SK-N-SH (cell line): Measurements from ENCODE around the gene CHRNG. TPM values are rescaled to one million over a fixed set of nuclear protein-coding genes. Genes with fewer than 3 reads are reported as not detected.

Experiments
- CTCF ChIA-PET: fragments of 300-600, 350-600 bp; formaldehyde crosslinking; extraction: SDS; loops from one replicate; lab custom pipeline; 2021; lab: Yijun Ruan, JAX
- POLR2A ChIA-PET: fragments of 350-600 bp; sonication (Branson Sonifier 250); formaldehyde crosslinking; extraction: SDS; loops from one replicate; lab custom pipeline; 2020; ENCODE audit warnings: antibody characterized with exemption, inconsistent platforms; lab: Yijun Ruan, JAX
- DNase-seq: peaks from one replicate; pipeline ENCODE4 v3.0.0; 2012
- H2AFZ ChIP-seq: fragments of 200-600 bp; sonication (generic); 2 replicates; pipeline ENCODE4 v1.8.1; 2016; ENCODE audit warnings: antibody characterized with exemption, mild to moderate bottlenecking, low read depth
- H3F3A ChIP-seq: fragments of 200-600 bp; sonication (generic); replicated peaks from 2 replicates; pipeline ENCODE3; 2016; ENCODE audit warnings: antibody characterized with exemption, mild to moderate bottlenecking; ENCODE audit not compliant: insufficient read depth
- H3K27ac ChIP-seq, 2 experiments: fragments of 200-500 bp in 1 of 2; fragments of 200-600 bp in 1 of 2; sonication (Bioruptor generic) in 1 of 2; sonication (generic), shearing (Covaris generic) in 1 of 2; 2 replicates each; pipeline versions ENCODE4 v1.5.1 to v1.6.1; 2014 to 2016; ENCODE audit warnings: low read depth in 2 of 2, inconsistent platforms in 1 of 2, low read length in 1 of 2, mild to moderate bottlenecking in 1 of 2, mixed read lengths in 1 of 2
- H3K27me3 ChIP-seq: fragments of 200-600 bp; sonication (generic), shearing (Covaris generic); 2 replicates; pipeline ENCODE4 v1.6.1; 2016; ENCODE audit warnings: mixed run types; ENCODE audit not compliant: insufficient read depth
- H3K36me3 ChIP-seq, 2 experiments: fragments of 200-500 bp in 1 of 2; fragments of 200-600 bp in 1 of 2; sonication (Bioruptor generic) in 1 of 2; sonication (generic) in 1 of 2; replicated peaks in 1 of 2; 2 replicates each; pipeline versions ENCODE3 to v1.5.1; 2014 to 2016; ENCODE audit warnings: low read length in 1 of 2, mild to moderate bottlenecking in 1 of 2; ENCODE audit not compliant: insufficient read depth in 2 of 2, control insufficient read depth in 1 of 2
- H3K4me1 ChIP-seq, 2 experiments: fragments of 200-500 bp in 1 of 2; fragments of 200-600 bp in 1 of 2; sonication (Bioruptor generic) in 1 of 2; sonication (generic), shearing (Covaris generic) in 1 of 2; 2 replicates each; pipeline versions ENCODE4 v1.5.1 to v1.6.1; 2014 to 2016; ENCODE audit warnings: low read depth in 1 of 2, low read length in 1 of 2, mixed run types in 1 of 2; ENCODE audit not compliant: insufficient read depth in 2 of 2, control insufficient read depth in 1 of 2
- H3K4me2 ChIP-seq: fragments of 200-600 bp; sonication (generic), shearing (Covaris generic); 2 replicates; pipeline ENCODE4 v1.6.1; 2017; ENCODE audit warnings: mixed run types
- H3K4me3 ChIP-seq, 2 experiments: fragments of 200-500 bp in 1 of 2; fragments of 200-600 bp in 1 of 2; sonication (Bioruptor generic) in 1 of 2; sonication (generic), shearing (Covaris generic) in 1 of 2; 2 replicates each; pipeline versions ENCODE4 v1.5.1 to v1.8.1; 2014 to 2016; ENCODE audit warnings: low read depth in 2 of 2, inconsistent platforms in 1 of 2, low read length in 1 of 2, mild to moderate bottlenecking in 1 of 2, mixed read lengths in 1 of 2, moderate library complexity in 1 of 2
- H3K79me2 ChIP-seq: fragments of 200-600 bp; sonication (generic); 2 replicates; pipeline ENCODE4 v1.8.1; 2017; ENCODE audit warnings: mild to moderate bottlenecking; ENCODE audit not compliant: insufficient read depth
- H3K9ac ChIP-seq: fragments of 200-600 bp; sonication (generic); 2 replicates; pipeline ENCODE4 v1.6.1; 2017; ENCODE audit warnings: mixed run types
- H3K9me2 ChIP-seq: fragments of 200-600 bp; sonication (generic); 2 replicates; pipeline ENCODE4 v1.6.1; 2017; ENCODE audit warnings: mixed run types
- H3K9me3 ChIP-seq: fragments of 200-600 bp; sonication (generic); 2 replicates; pipeline ENCODE4 v1.6.1; 2017; ENCODE audit warnings: mixed run types, mild to moderate bottlenecking, moderate library complexity
- H4K20me1 ChIP-seq: fragments of 200-600 bp; sonication (generic); 2 replicates; pipeline ENCODE4 v1.6.1; 2017; ENCODE audit warnings: mild to moderate bottlenecking, mixed run types; ENCODE audit not compliant: insufficient read depth
- CHD2 ChIP-seq: fragments of 150-350 bp; IDR thresholded peaks from 2 replicates; pipeline ENCODE4 v1.6.1; 2018; ENCODE audit warnings: low read length; ENCODE audit not compliant: partially characterized antibody
- CTCF ChIP-seq: fragments of 200-600 bp; sonication (generic); IDR thresholded peaks from 2 replicates; pipeline ENCODE4 v1.6.1; 2017; ENCODE audit warnings: antibody characterized with exemption, mild to moderate bottlenecking, moderate library complexity
- ELF1 ChIP-seq: IDR thresholded peaks from 2 replicates; pipeline ENCODE4 v1.4.0; 2012
- EZH2phosphoT487 ChIP-seq: fragments of 200-600 bp; sonication (generic); IDR thresholded peaks from 2 replicates; pipeline ENCODE4 v1.6.1; 2017; ENCODE audit warnings: low read depth, mixed run types, mild to moderate bottlenecking, antibody characterized with exemption, moderate library complexity, borderline replicate concordance
- FOXJ3 ChIP-seq: sonication (generic); formaldehyde crosslinking; IDR thresholded peaks from 2 replicates; pipeline ENCODE4 v1.5.1; 2020; ENCODE audit warnings: mild to moderate bottlenecking, missing genetic modification reagents
- JUND ChIP-seq: IDR thresholded peaks from 2 replicates; pipeline ENCODE4 v1.4.0; 2012
- MXI1 ChIP-seq: IDR thresholded peaks from 2 replicates; pipeline ENCODE4 v1.6.1; 2012; ENCODE audit warnings: mild to moderate bottlenecking, low read depth, low read length, improper control_type of control experiment
- PBX3 ChIP-seq: IDR thresholded peaks from 2 replicates; pipeline ENCODE4; 2012
- POLR2AphosphoS5 ChIP-seq: IDR thresholded peaks from 2 replicates; pipeline ENCODE4 v1.6.1; 2012; ENCODE audit warnings: low read depth, low read length
- RAD21 ChIP-seq: IDR thresholded peaks from 2 replicates; pipeline ENCODE4 v1.6.1; 2012; ENCODE audit warnings: mild to moderate bottlenecking, low read length
- RCOR1 ChIP-seq: fragments of 150-350 bp; IDR thresholded peaks from 2 replicates; pipeline ENCODE4 v1.6.1; 2017; ENCODE audit warnings: antibody characterized with exemption, low read length
- RFX5 ChIP-seq: IDR thresholded peaks from 2 replicates; pipeline ENCODE4 v1.6.1; 2012; ENCODE audit warnings: mild to moderate bottlenecking, improper control_type of control experiment, low read length
- TCF12 ChIP-seq: IDR thresholded peaks from 2 replicates; pipeline ENCODE4 v1.4.0; 2012
- TEAD4 ChIP-seq: IDR thresholded peaks from 2 replicates; pipeline ENCODE4 v1.4.0; 2012; ENCODE audit warnings: mild to moderate bottlenecking, borderline replicate concordance; ENCODE audit not compliant: insufficient read depth
- YY1 ChIP-seq: IDR thresholded peaks from 2 replicates; pipeline ENCODE4 v1.4.0; 2012; ENCODE audit warnings: low read depth, mild to moderate bottlenecking
- WGBS: methylation state at CpG from one replicate; pipeline ENCODE4 v1.1.6; 2017; ENCODE audit warnings: low lambda C conversion rate; 5-methylcytosine and 5-hydroxymethylcytosine counted together
- polyA plus RNA-seq, 3 experiments: library from polyadenylated mRNA; depleted of rRNA; stranded (reverse); fragments of >200 nt; gene quantifications; 2 replicates each; pipeline ENCODE4 v1.2.3, GENCODE V29; 2012
- TF ChIP-seq, protein P1 (sequence below): IDR thresholded peaks from 2 replicates; pipeline ENCODE4 v1.4.0; 2012; ENCODE audit warnings: low read depth
- TF ChIP-seq, protein P2 (sequence below): fragments of 150-350 bp; IDR thresholded peaks from 2 replicates; pipeline ENCODE4 v1.6.1; 2017; ENCODE audit warnings: antibody characterized with exemption, low read length, low read depth, borderline replicate concordance
- TF ChIP-seq, protein P3 (sequence below): IDR thresholded peaks from 2 replicates; pipeline ENCODE4 v1.4.0; 2012; ENCODE audit warnings: low read depth, borderline replicate concordance

CHRNG gene
- polyA plus RNA-seq, 1 of the 3 experiments (the other 2 are of a cell fraction): not detected

GRCh38 chr2:232577841-232578240, 38.3 kb downstream of the CHRNG start:
- 0 out of 4 replicates have a peak, but pooled peaks cover 0 to 4% of the 10 kb centered on the region in 2 experiments for H3K4me1 ChIP-seq
- no peaks in the 10 kb centered on the region for H3K27me3 ChIP-seq
- no peaks in the 10 kb centered on the region for H4K20me1 ChIP-seq
- no peak overlapping the region for H3K27ac ChIP-seq
- H3K9ac ChIP-seq: no peak overlapping the region
- H3K4me2 ChIP-seq: no peak overlapping the region
- no peaks in the 10 kb centered on the region for H3K9me3 ChIP-seq
- H3K9me2 ChIP-seq: no peaks in the 10 kb centered on the region
- POLR2A ChIA-PET: interaction anchor here (1.6 kb wide), 1 partner anchor 10 kb away, joined by 3 read pairs; no protein-coding TSS in a partner anchor
- H3F3A ChIP-seq: no peaks in the 10 kb centered on the region
- 88% methylated on average over 2 of the region's 2 CpGs for WGBS
- no peak for DNase-seq
- no peaks in the 10 kb centered on the region for H3K79me2 ChIP-seq
- H2AFZ ChIP-seq: no peak overlapping the region
- CTCF ChIA-PET: interaction anchor here (1.2 kb wide), 1 partner anchor 33 kb away, joined by 3 read pairs; no protein-coding TSS in a partner anchor
- peaks cover 12 to 56% of the 10 kb centered on the region in 2 experiments for H3K36me3 ChIP-seq
- no peak overlapping the region for H3K4me3 ChIP-seq
- TF ChIP-seq FOXJ3: no peak
- TF ChIP-seq YY1: no peak
- no peak for TF ChIP-seq RCOR1
- TF ChIP-seq, protein P1, sequence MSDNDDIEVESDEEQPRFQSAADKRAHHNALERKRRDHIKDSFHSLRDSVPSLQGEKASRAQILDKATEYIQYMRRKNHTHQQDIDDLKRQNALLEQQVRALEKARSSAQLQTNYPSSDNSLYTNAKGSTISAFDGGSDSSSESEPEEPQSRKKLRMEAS: no peak
- no peak for TF ChIP-seq PBX3
- TF ChIP-seq, protein P2, sequence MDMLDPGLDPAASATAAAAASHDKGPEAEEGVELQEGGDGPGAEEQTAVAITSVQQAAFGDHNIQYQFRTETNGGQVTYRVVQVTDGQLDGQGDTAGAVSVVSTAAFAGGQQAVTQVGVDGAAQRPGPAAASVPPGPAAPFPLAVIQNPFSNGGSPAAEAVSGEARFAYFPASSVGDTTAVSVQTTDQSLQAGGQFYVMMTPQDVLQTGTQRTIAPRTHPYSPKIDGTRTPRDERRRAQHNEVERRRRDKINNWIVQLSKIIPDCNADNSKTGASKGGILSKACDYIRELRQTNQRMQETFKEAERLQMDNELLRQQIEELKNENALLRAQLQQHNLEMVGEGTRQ: no peak
- TF ChIP-seq CHD2: no peak
- TF ChIP-seq, protein P3, sequence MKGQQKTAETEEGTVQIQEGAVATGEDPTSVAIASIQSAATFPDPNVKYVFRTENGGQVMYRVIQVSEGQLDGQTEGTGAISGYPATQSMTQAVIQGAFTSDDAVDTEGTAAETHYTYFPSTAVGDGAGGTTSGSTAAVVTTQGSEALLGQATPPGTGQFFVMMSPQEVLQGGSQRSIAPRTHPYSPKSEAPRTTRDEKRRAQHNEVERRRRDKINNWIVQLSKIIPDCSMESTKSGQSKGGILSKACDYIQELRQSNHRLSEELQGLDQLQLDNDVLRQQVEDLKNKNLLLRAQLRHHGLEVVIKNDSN: no peak
- TF ChIP-seq RFX5: no peak
- TF ChIP-seq MXI1: no peak
- TF ChIP-seq ELF1: no peak
- no peak for TF ChIP-seq POLR2AphosphoS5
- TF ChIP-seq EZH2phosphoT487: no peak
- no peak for TF ChIP-seq TEAD4
- TF ChIP-seq JUND: no peak
- no peak for TF ChIP-seq TCF12
- no peak for TF ChIP-seq RAD21
- no peak for TF ChIP-seq CTCF
- TF ChIP-seq, all 33 proteins: peak for 0
